UCSD-AML1 (cell line): ENCODE data around the gene PTPN22.

Source experiments
- DNase-seq: peaks from one replicate; lab custom pipeline; 2025; ENCODE audit not compliant: unreplicated experiment; lab: John Stamatoyannopoulos, UW

Gene PTPN22

GRCh38 chr1:113804421-113805255 is 66.9 kb downstream of the PTPN22 start:
- no peak for DNase-seq

GRCh38 chr1:113802367-113803007 is 69.0 kb downstream of the PTPN22 start:
- DNase-seq = no peak

- DNase-seq = no peak
Observed at GRCh38 chr1:113800487-113800886, 71.0 kb downstream of the PTPN22 start.

GRCh38 chr1:113797472-113797871 is 74.0 kb downstream of the PTPN22 start:
- DNase-seq = no peak

- DNase-seq = no peak
Observed at GRCh38 chr1:113793878-113794834, 77.4 kb downstream of the PTPN22 start.

GRCh38 chr1:113792986-113793385 is 78.5 kb downstream of the PTPN22 start:
- no peak for DNase-seq

- no peak for DNase-seq
Observed at GRCh38 chr1:113792471-113792870, 79.0 kb downstream of the PTPN22 start.

GRCh38 chr1:113788802-113789201 is 82.7 kb downstream of the PTPN22 start:
- DNase-seq = no peak

- DNase-seq = no peak
Observed at GRCh38 chr1:113787663-113788062, 83.8 kb downstream of the PTPN22 start.

- DNase-seq = no peak
Observed at GRCh38 chr1:113786069-113786468, 85.4 kb downstream of the PTPN22 start.

GRCh38 chr1:113784104-113784779 is 87.3 kb downstream of the PTPN22 start:
- DNase-seq = no peak

- DNase-seq = peak; percentile 21
Observed at GRCh38 chr1:113783254-113784103, 88.0 kb downstream of the PTPN22 start.

- DNase-seq = no peak
Observed at GRCh38 chr1:113782406-113782805, 89.1 kb downstream of the PTPN22 start.

- DNase-seq = no peak
Observed at GRCh38 chr1:113780374-113781146, 91.0 kb downstream of the PTPN22 start.

- no peak for DNase-seq
Observed at GRCh38 chr1:113779542-113779941, 92.0 kb downstream of the PTPN22 start.

- no peak for DNase-seq
Observed at GRCh38 chr1:113777561-113777960, 94.0 kb downstream of the PTPN22 start.

- DNase-seq = no peak
Observed at GRCh38 chr1:113770031-113770430, 101.5 kb downstream of the PTPN22 start.

GRCh38 chr1:113769601-113769970 is 101.9 kb downstream of the PTPN22 start:
- DNase-seq = no peak

GRCh38 chr1:113768916-113769600 is 102.5 kb downstream of the PTPN22 start:
- DNase-seq = no peak
